Fibroblast of gingiva (primary cell): ENCODE data around the gene MYCN.
"Not testable (repeated sequence)": the region's sequence is repeated elsewhere in the genome, so short reads cannot be mapped to it uniquely, and the experiment has no call there.

Experiments
- DNase-seq: peaks from one replicate; pipeline ENCODE4 v3.0.0-alpha.2; 2011; ENCODE audit warnings: low read depth

The MYCN gene

GRCh38 chr2:15939854-15940660, at the start of gene MYCN:
MYCN (plus strand) TSS chr2:15940550; CDS start chr2:15942065, 1,515 bp downstream.
- peak; percentile 6 for DNase-seq

- no peak for DNase-seq
These were observed 49.1 kb upstream of the MYCN start for GRCh38 chr2:15890936-15891905.

GRCh38 chr2:15892151-15892880, 48.0 kb upstream of the MYCN start:
- no peak for DNase-seq

GRCh38 chr2:15893085-15893484, 47.3 kb upstream of the MYCN start:
- no peak for DNase-seq

GRCh38 chr2:15893689-15894480, 46.5 kb upstream of the MYCN start:
- no peak for DNase-seq

- no peak for DNase-seq
These were observed 45.7 kb upstream of the MYCN start for GRCh38 chr2:15894481-15895144.

- DNase-seq: no peak
These were observed 44.5 kb upstream of the MYCN start for GRCh38 chr2:15895615-15896469.

GRCh38 chr2:15896859-15897258, 43.5 kb upstream of the MYCN start:
- no peak for DNase-seq

- no peak for DNase-seq
These were observed 42.8 kb upstream of the MYCN start for GRCh38 chr2:15897431-15898098.

GRCh38 chr2:15899327-15899612, 41.1 kb upstream of the MYCN start:
- no peak for DNase-seq

GRCh38 chr2:15899751-15900493, 40.4 kb upstream of the MYCN start:
- no peak for DNase-seq

GRCh38 chr2:15901095-15901807, 39.1 kb upstream of the MYCN start:
- no peak for DNase-seq

GRCh38 chr2:15901808-15902130, 38.6 kb upstream of the MYCN start:
- DNase-seq: no peak

- not testable (repeated sequence) for DNase-seq
These were observed 36.4 kb upstream of the MYCN start for GRCh38 chr2:15903910-15904309.

- no peak for DNase-seq
These were observed 35.1 kb upstream of the MYCN start for GRCh38 chr2:15905267-15905645.

GRCh38 chr2:15905986-15906491, 34.3 kb upstream of the MYCN start:
- DNase-seq: no peak

- DNase-seq: no peak
These were observed 33.6 kb upstream of the MYCN start for GRCh38 chr2:15906778-15907177.
